Kidney epithelial cell (primary cell): ENCODE data around the gene POU3F1. TPM values are rescaled to one million over a fixed set of nuclear protein-coding genes. Genes with fewer than 3 reads are reported as not detected.

Experiments
- DNase-seq: peaks from one replicate; pipeline ENCODE4 v3.0.0-alpha.2; 2010; ENCODE audit warnings: low read depth
- H3K27me3 ChIP-seq: 2 replicates; pipeline ENCODE4 v1.6.0; 2011; ENCODE audit warnings: low read length; ENCODE audit not compliant: control insufficient read depth, insufficient read depth
- H3K36me3 ChIP-seq: 2 replicates; pipeline ENCODE4 v1.5.1; 2011; ENCODE audit warnings: low read length; ENCODE audit not compliant: control insufficient read depth, insufficient read depth
- H3K4me3 ChIP-seq: 2 replicates; pipeline ENCODE4 v1.5.1; 2011; ENCODE audit warnings: low read depth, mild to moderate bottlenecking, control low read depth, low read length
- CTCF ChIP-seq: IDR thresholded peaks from 2 replicates; pipeline ENCODE4 v1.5.1; 2011; ENCODE audit warnings: mild to moderate bottlenecking, moderate library complexity, low read length, control low read depth, inconsistent platforms; ENCODE audit not compliant: insufficient read depth, poor library complexity, severe bottlenecking
- total RNA-seq: library from RNA; depleted of rRNA; stranded (reverse); fragments of >200 nt; gene quantifications from 2 replicates; pipeline ENCODE4 v1.2.3, GENCODE V29; 2015

POU3F1 gene
- total RNA-seq, 1 donor from 2014 or later: 0.08 TPM

- no peak for DNase-seq
- no peaks in the 10 kb centered on the region for H3K27me3 ChIP-seq
- H3K36me3 ChIP-seq: no peaks in the 10 kb centered on the region
- no peak for TF ChIP-seq CTCF
- no peak overlapping the region for H3K4me3 ChIP-seq
Measured at GRCh38 chr1:38009088-38009840, 37.3 kb downstream of the POU3F1 start.

- Histone ChIP-seq H3K4me3 (no peak overlapping the region), H3K36me3 (no peaks in the 10 kb centered on the region), H3K27me3 (no peaks in the 10 kb centered on the region)
- TF ChIP-seq CTCF: no peak
- no peak for DNase-seq
Measured at GRCh38 chr1:38006008-38006828, 40.4 kb downstream of the POU3F1 start.

GRCh38 chr1:38005195-38006007 is 41.2 kb downstream of the POU3F1 start, which contains the start of gene FHL3:
TSS of gene FHL3 (minus strand) at chr1:38005514. CDS start at chr1:37999412, 6,102 bp downstream.
- Histone ChIP-seq H3K36me3 (no peaks in the 10 kb centered on the region), H3K27me3 (no peaks in the 10 kb centered on the region), H3K4me3 (peak within 1 kb of the TSS; percentile 71)
- no peak for TF ChIP-seq CTCF
- DNase-seq: no peak

GRCh38 chr1:38004284-38005108 is 42.1 kb downstream of the POU3F1 start:
- Histone ChIP-seq H3K4me3 (peak overlapping the region; percentile 71), H3K27me3 (no peaks in the 10 kb centered on the region), H3K36me3 (no peaks in the 10 kb centered on the region)
- no peak for DNase-seq
- TF ChIP-seq CTCF: no peak
